ENCODE measurements around the gene EFNA4.
A peak's percentile ranks its signal among the peaks of the same experiment; 100 is the strongest.

EFNA4 gene, protein sequence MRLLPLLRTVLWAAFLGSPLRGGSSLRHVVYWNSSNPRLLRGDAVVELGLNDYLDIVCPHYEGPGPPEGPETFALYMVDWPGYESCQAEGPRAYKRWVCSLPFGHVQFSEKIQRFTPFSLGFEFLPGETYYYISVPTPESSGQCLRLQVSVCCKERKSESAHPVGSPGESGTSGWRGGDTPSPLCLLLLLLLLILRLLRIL

DNA sequence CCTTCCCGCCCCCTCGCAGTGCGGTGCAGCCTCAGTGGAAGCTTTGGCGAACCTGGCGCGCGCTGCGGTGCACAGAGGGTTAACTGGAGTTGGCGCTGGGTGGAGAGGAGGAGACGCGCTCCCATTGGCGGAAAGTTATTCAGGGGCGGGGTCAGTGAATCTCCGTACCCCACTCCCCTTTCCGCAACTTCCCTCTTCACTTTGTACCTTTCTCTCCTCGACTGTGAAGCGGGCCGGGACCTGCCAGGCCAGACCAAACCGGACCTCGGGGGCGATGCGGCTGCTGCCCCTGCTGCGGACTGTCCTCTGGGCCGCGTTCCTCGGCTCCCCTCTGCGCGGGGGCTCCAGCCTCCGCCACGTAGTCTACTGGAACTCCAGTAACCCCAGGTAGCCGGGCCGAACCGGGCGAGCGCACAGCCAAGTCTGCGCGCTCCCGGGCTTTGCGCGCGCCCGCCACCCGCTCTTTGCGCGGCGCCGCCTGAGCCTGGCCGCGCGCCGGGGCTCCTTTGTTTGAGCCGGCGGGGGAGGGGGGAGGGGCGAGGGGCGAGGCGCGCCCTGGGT, at the start of gene EFNA4:
EFNA4 (plus strand) TSS at position 191 of the 561 bp plus-strand sequence; CDS start at position 275, 84 bp downstream.
- Histone ChIP-seq H3K4me1 (peaks cover 0 to 37% (median 28%) of the 10 kb centered on the region in 4 donors), H3K36me3 (peaks cover 0 to 47% (median 25%) of the 10 kb centered on the region in 3 donors), H3K4me3 (peak within 1 kb of the TSS; percentile 64 to 65), H3K27me3 (no peaks in the 10 kb centered on the region), H3K9me3 (no peaks in the 10 kb centered on the region), H3K27ac (peak within 1 kb of the TSS; percentile 52 to 62)
- TF ChIP-seq, protein P1, sequence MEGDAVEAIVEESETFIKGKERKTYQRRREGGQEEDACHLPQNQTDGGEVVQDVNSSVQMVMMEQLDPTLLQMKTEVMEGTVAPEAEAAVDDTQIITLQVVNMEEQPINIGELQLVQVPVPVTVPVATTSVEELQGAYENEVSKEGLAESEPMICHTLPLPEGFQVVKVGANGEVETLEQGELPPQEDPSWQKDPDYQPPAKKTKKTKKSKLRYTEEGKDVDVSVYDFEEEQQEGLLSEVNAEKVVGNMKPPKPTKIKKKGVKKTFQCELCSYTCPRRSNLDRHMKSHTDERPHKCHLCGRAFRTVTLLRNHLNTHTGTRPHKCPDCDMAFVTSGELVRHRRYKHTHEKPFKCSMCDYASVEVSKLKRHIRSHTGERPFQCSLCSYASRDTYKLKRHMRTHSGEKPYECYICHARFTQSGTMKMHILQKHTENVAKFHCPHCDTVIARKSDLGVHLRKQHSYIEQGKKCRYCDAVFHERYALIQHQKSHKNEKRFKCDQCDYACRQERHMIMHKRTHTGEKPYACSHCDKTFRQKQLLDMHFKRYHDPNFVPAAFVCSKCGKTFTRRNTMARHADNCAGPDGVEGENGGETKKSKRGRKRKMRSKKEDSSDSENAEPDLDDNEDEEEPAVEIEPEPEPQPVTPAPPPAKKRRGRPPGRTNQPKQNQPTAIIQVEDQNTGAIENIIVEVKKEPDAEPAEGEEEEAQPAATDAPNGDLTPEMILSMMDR (IDR thresholded peaks at IDR 0.05) = no peak
- DNase-seq = peak; percentile 75 to 88
- intact Hi-C loops (cut with DNase I; ENCODE audit: low total_unique reads) = loop anchor here (2.0 to 5.0 kb wide), 2 partner anchors 21 to 101 kb away; partner anchors contain the start of gene PYGO2

DNA sequence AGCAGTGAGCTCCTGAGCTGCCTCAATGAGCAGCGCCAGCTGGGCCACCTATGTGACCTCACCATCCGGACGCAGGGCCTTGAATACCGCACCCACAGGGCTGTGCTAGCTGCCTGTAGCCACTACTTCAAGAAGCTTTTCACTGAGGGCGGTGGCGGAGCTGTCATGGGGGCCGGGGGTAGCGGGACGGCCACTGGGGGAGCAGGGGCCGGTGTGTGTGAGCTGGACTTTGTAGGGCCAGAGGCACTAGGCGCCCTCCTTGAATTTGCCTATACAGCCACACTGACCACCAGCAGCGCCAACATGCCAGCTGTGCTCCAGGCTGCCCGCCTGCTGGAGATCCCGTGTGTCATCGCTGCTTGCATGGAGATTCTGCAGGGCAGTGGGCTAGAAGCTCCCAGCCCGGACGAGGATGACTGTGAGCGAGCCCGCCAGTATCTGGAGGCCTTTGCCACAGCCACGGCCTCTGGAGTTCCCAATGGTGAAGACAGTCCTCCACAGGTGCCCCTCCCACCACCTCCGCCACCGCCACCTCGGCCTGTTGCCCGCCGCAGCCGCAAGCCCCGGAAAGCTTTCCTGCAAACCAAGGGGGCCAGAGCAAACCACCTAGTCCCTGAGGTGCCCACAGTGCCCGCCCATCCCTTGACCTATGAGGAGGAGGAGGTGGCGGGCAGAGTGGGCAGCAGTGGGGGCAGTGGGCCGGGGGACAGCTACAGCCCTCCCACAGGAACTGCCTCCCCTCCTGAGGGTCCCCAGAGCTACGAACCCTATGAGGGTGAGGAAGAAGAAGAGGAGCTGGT, 48.6 kb upstream of the EFNA4 start:
- Histone ChIP-seq H3K4me1 (peaks cover 0 to 55% (median 38%) of the 10 kb centered on the region in 4 donors), H3K27me3 (no peaks in the 10 kb centered on the region), H3K27ac (no peak overlapping the region), H3K4me3 (no peak overlapping the region), H3K36me3 (peaks cover 0 to 43% (median 24%) of the 10 kb centered on the region in 3 donors), H3K9me3 (no peaks in the 10 kb centered on the region)
- intact Hi-C loops (cut with DNase I; ENCODE audit: low total_unique reads) = loop anchor here (5.0 kb wide), 1 partner anchor 53 kb away; the partner anchor contains the start of gene PYGO2
- DNase-seq = peak in 1 of 2 donors; percentile 69
- TF ChIP-seq, protein P1 (IDR thresholded peaks at IDR 0.05) = no peak

DNA sequence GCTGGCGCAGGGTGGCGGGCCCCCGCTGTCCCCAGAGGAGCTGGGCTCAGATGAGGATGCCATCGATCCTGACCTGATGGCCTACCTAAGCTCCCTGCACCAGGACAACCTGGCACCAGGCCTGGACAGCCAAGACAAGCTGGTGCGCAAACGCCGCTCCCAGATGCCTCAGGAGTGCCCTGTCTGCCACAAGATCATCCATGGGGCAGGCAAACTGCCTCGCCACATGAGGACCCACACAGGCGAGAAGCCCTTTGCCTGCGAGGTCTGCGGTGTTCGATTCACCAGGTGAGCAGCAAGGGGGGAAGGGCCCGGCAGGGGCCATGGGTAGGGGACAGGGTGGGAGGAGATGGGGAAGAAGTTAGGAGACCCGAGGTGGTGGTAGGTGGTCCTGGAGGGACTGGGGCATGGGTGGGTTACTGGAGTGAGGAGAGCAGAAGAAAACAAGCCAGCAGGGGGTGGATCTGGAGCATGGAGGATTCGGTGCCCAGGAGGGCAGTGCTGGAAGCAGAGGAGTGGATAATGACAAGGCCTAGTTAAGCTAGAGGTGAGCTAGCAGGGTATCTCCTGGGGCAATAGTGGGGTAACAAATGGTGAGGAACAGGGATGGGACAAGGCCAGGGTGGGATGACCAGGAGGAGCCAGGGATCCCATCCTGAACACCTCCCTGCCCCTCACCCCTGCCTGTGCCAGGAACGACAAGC, 47.9 kb upstream of the EFNA4 start:
- peak overlapping the region in 1 of 2 donors; percentile 83 for H3K27ac ChIP-seq

DNA sequence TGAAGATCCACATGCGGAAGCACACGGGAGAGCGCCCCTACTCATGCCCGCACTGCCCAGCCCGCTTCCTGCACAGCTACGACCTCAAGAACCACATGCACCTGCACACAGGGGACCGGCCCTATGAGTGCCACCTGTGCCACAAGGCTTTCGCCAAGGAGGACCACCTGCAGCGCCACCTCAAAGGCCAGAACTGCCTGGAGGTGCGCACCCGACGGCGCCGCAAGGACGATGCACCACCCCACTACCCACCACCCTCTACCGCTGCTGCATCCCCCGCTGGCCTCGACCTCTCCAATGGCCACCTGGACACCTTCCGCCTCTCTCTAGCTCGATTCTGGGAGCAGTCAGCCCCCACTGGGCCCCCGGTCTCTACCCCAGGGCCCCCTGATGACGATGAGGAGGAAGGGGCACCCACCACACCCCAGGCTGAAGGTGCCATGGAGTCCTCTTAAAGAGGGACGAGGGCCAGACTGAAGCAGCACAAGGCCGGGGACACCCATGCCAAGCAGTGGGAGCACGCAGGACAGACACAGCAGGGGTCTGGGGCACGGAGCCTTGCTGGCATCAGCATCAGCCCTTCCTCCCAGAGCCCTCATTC, 47.2 kb upstream of the EFNA4 start:
- TF ChIP-seq, protein P1 (IDR thresholded peaks at IDR 0.05) = no peak
- peaks cover 0 to 37% (median 24%) of the 10 kb centered on the region in 3 donors for H3K36me3 ChIP-seq
- no peaks in the 10 kb centered on the region for H3K27me3 ChIP-seq
- DNase-seq = no peak
- no peaks in the 10 kb centered on the region for H3K9me3 ChIP-seq
- H3K4me3 ChIP-seq = no peak overlapping the region
- H3K27ac ChIP-seq = peak overlapping the region; percentile 83 to 88
- peaks cover 0 to 41% (median 34%) of the 10 kb centered on the region in 4 donors for H3K4me1 ChIP-seq
- intact Hi-C loops (cut with DNase I; ENCODE audit: low total_unique reads) = loop anchor here (5.0 kb wide), 1 partner anchor 54 kb away; the partner anchor contains the start of gene PYGO2

More for the DNA sequence above, 47.9 kb upstream of the EFNA4 start:
- no peak for DNase-seq
- intact Hi-C loops (cut with DNase I; ENCODE audit: low total_unique reads) = loop anchor here (5.0 kb wide), 1 partner anchor 53 kb away; the partner anchor contains the start of gene PYGO2
- Histone ChIP-seq H3K4me3 (no peak overlapping the region), H3K27me3 (no peaks in the 10 kb centered on the region), H3K36me3 (peaks cover 0 to 43% (median 24%) of the 10 kb centered on the region in 3 donors), H3K9me3 (no peaks in the 10 kb centered on the region), H3K4me1 (peaks cover 0 to 47% (median 35%) of the 10 kb centered on the region in 4 donors)
- TF ChIP-seq, protein P1 (IDR thresholded peaks at IDR 0.05) = no peak

All from tibial artery (tissue), 4 donors.